Common myeloid progenitor, CD34-positive (primary cell): ENCODE results near the gene CENPS.
"Not testable (repeated sequence)": the region's sequence is repeated elsewhere in the genome, so short reads cannot be mapped to it uniquely, and the experiment has no call there.

Experiments used
- CTCF ChIA-PET: fragments of 350-600 bp; sonication (Branson Sonifier 250); formaldehyde crosslinking; loops from one replicate; lab custom pipeline; 2021; ENCODE audit warnings: antibody characterized with exemption; lab: Charles Lee
- POLR2A ChIA-PET: fragments of 350-600 bp; sonication (Branson Sonifier 250); formaldehyde crosslinking; loops from one replicate; lab custom pipeline; 2021; ENCODE audit warnings: antibody characterized with exemption; lab: Charles Lee
- DNase-seq, 3 donors: peaks; one replicate each; pipeline versions ENCODE4 v3.0.0 to v3.0.0-alpha.2; 2013
- H3K27ac ChIP-seq, 2 experiments: 1 replicate in 1 of 2; 2 replicates in 1 of 2; pipeline ENCODE4 v1.7.0; 2013; ENCODE audit warnings: inconsistent platforms in 2 of 2, low read length in 2 of 2, mild to moderate bottlenecking in 2 of 2, low read depth in 1 of 2, moderate library complexity in 1 of 2; ENCODE audit not compliant: severe bottlenecking in 2 of 2, insufficient read depth in 1 of 2, poor library complexity in 1 of 2
- H3K27me3 ChIP-seq, 5 experiments: replicated peaks in 2 of 5; 1 replicate in 3 of 5; 2 replicates in 2 of 5; pipeline versions ENCODE4 v1.6.1 to v1.7.0; 2013; ENCODE audit warnings: low read length in 4 of 5, mild to moderate bottlenecking in 2 of 5, moderate library complexity in 2 of 5, inconsistent platforms in 1 of 5; ENCODE audit not compliant: insufficient read depth in 5 of 5, control insufficient read depth in 4 of 5
- H3K36me3 ChIP-seq, 4 experiments: 1 replicate in 2 of 4; 2 replicates in 2 of 4; pipeline versions ENCODE4 v1.6.1 to v1.7.0; 2013; ENCODE audit warnings: low read length in 3 of 4, control low read depth in 1 of 4, mild to moderate bottlenecking in 1 of 4; ENCODE audit not compliant: control insufficient read depth in 4 of 4, insufficient read depth in 4 of 4
- H3K4me1 ChIP-seq, 4 experiments: 1 replicate in 3 of 4; 2 replicates in 1 of 4; pipeline versions ENCODE4 v1.6.1 to v1.7.1; 2013; ENCODE audit warnings: low read length in 3 of 4, mild to moderate bottlenecking in 3 of 4, control low read depth in 1 of 4, inconsistent platforms in 1 of 4, moderate library complexity in 1 of 4; ENCODE audit not compliant: control insufficient read depth in 4 of 4, insufficient read depth in 4 of 4; ENCODE audit errors: control extremely low read depth in 1 of 4
- H3K4me3 ChIP-seq, 7 experiments: 1 replicate in 4 of 7; 2 replicates in 3 of 7; pipeline versions ENCODE4 v1.5.1 to v1.7.0; 2013; ENCODE audit warnings: mild to moderate bottlenecking in 7 of 7, low read length in 6 of 7, moderate library complexity in 6 of 7, inconsistent platforms in 2 of 7, low read depth in 2 of 7, control low read depth in 1 of 7; ENCODE audit not compliant: insufficient read depth in 4 of 7, control insufficient read depth in 1 of 7; ENCODE audit errors: extremely low read depth in 1 of 7
- H3K9me3 ChIP-seq, 5 experiments: 1 replicate in 4 of 5; 2 replicates in 1 of 5; pipeline versions ENCODE4 v1.6.1 to v1.7.1; 2013; ENCODE audit warnings: low read length in 4 of 5, mild to moderate bottlenecking in 2 of 5, inconsistent platforms in 1 of 5, low read depth in 1 of 5, moderate library complexity in 1 of 5; ENCODE audit not compliant: control insufficient read depth in 4 of 5, insufficient read depth in 2 of 5; ENCODE audit errors: control extremely low read depth in 1 of 5
- WGBS: methylation state at CpG from one replicate; pipeline ENCODE4 v1.1.5; 2013; ENCODE audit not compliant: insufficient coverage; 5-methylcytosine and 5-hydroxymethylcytosine counted together

Gene CENPS

DNA sequence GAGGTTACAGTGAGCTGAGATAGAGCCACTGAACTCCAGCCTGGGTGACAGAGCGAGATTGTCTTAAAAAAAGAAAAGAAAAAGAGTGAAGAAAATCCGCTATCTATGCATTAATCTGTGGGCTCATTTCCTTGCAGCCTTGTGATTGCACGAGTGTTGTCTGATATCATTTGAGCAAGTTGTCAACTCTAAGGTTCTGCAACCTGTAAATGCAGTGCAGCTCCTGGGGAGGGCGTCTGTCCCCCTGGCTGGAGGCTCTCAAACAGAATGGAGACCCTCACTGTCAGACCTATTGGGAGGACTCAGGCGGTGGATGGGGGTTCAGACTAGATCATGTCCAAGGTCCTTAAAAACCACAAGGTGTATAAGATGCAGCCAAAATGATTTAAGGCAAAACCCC, 25.8 kb downstream of the CENPS start:
- Histone ChIP-seq H3K27me3 (peaks cover 0 to 3% (median 0%) of the 10 kb centered on the region in 5 experiments), H3K27ac (no peak overlapping the region), H3K9me3 (no peaks in the 10 kb centered on the region), H3K4me1 (peaks cover 0 to 5% (median 4%) of the 10 kb centered on the region in 4 experiments), H3K4me3 (no peak overlapping the region), H3K36me3 (peaks cover 3 to 12% (median 5%) of the 10 kb centered on the region in 4 experiments)
- POLR2A ChIA-PET = no interaction called here
- 76% methylated on average over 4 of the region's 5 CpGs for WGBS
- CTCF ChIA-PET = interaction anchor here (1.5 kb wide), 1 partner anchor 38 kb away, joined by 6 read pairs; no protein-coding TSS in a partner anchor
- DNase-seq = peak in 1 of 3 donors; percentile 25

DNA sequence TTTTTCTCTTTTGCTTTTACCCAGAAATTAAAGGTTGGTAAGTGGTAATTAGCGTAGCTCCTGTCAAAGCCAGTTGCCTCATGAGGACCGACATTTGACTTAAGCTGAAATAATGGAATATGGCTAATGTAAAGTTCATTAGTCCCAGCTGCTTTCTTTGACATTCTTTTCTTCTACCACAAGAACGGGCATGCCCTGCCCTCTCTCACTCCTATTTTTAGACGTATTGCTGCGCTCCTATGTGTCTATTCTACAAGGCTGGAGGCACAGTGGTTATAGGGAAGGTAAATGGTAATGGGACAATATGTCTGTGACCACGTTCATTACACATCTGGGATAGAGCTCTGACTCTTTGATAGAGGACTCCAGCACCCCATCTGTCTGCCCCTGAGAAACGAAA, 26.4 kb downstream of the CENPS start:
- POLR2A ChIA-PET = no interaction called here
- CTCF ChIA-PET = interaction anchor here (1.5 kb wide), 1 partner anchor 38 kb away, joined by 6 read pairs; no protein-coding TSS in a partner anchor

DNA sequence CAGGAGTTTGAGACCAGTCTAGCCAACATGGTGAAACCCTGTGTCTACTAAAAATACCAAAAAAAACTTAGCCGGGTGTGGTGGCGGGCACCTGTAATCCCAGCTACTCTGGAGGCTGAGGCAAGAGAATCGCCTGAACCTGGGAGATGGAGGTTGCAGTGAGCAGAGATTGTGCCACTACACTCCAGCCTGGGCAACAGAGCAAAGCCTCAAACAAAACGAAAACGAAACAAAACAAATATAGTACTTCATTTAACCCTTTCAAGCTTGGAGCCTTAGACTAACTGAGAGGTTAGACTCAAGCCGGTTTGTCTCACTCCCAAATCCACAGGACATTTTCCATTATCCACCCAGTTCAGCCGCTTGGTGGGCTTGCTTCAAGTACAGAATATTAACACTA, 27.2 kb downstream of the CENPS start:
- peaks cover 3 to 23% (median 16%) of the 10 kb centered on the region in 4 experiments for H3K36me3 ChIP-seq
- H3K27ac ChIP-seq, POLR2A ChIA-PET, H3K4me1 ChIP-seq, H3K27me3 ChIP-seq, DNase-seq, CTCF ChIA-PET, H3K9me3 ChIP-seq, H3K4me3 ChIP-seq: not testable (repeated sequence)
- WGBS = 76% methylated on average over 3 of the region's 7 CpGs

More for the DNA sequence above, 26.4 kb downstream of the CENPS start:
- no peak for DNase-seq
- no peak overlapping the region for H3K27ac ChIP-seq
- H3K9me3 ChIP-seq = no peaks in the 10 kb centered on the region
- peaks cover 3 to 18% (median 11%) of the 10 kb centered on the region in 4 experiments for H3K36me3 ChIP-seq
- no peak overlapping the region for H3K4me3 ChIP-seq
- no peaks in the 10 kb centered on the region for H3K27me3 ChIP-seq
- no CpG with 5 or more reads among the region's 7 CpGs for WGBS
- H3K4me1 ChIP-seq = peaks cover 0 to 3% (median 0%) of the 10 kb centered on the region in 4 experiments

DNA sequence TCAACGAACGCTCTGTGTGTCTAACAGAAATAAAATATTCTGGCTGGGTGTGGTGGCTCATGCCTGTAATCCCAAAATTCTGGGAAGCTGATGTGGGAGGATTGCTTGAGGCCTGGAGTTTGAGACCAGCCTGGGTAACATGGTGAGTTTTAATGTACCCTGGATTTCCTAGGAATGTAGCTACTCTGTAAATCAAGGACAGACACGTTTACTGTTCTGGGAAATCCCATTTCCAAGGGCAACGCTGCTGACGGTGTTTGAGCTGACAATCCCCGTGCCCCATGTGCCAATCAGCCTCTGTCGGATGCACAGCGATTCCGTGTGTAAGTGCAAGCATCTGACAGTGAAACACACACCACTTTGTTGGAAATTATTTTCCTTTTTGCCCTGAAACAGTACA, 27.6 kb downstream of the CENPS start:
- POLR2A ChIA-PET = no interaction called here
- peaks cover 4 to 27% (median 20%) of the 10 kb centered on the region in 4 experiments for H3K36me3 ChIP-seq
- CTCF ChIA-PET = no interaction called here
- whole genome bisulfite sequencing = 97% methylated on average over 9 of the region's 9 CpGs
- H3K27ac ChIP-seq = no peak overlapping the region
- no peaks in the 10 kb centered on the region for H3K9me3 ChIP-seq
- no peak for DNase-seq
- peaks cover 0 to 3% (median 0%) of the 10 kb centered on the region in 4 experiments for H3K4me1 ChIP-seq
- H3K27me3 ChIP-seq = no peaks in the 10 kb centered on the region
- no peak overlapping the region for H3K4me3 ChIP-seq

DNA sequence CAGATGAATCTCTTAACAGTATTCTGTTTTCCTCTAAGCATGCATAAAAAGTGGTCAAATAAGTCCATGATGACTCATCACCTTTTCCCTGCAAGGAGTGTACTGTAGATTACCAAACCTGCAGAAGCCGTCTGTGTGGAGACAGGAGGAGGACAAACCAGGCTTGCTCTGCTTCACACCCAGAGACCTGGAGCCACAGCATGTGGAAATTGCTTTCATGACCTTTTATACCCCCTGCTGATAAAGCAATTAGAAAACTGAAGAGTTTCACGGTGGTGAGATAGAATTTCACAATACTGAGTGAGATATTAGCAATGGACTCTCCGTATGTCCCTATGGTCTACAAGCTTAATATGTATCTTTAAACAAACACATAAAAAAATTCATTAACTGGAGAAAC, 29.0 kb downstream of the CENPS start:
- POLR2A ChIA-PET = no interaction called here
- WGBS = 83% methylated on average over 1 of the region's 3 CpGs
- Histone ChIP-seq H3K4me3 (no peak overlapping the region), H3K36me3 (peaks cover 8 to 34% (median 25%) of the 10 kb centered on the region in 4 experiments), H3K4me1 (peaks cover 0 to 3% (median 0%) of the 10 kb centered on the region in 4 experiments), H3K9me3 (no peaks in the 10 kb centered on the region), H3K27ac (peak overlapping the region in 1 of 2 experiments; percentile 56), H3K27me3 (no peaks in the 10 kb centered on the region)
- peak in 2 of 3 donors; percentile 35 to 62 for DNase-seq
- CTCF ChIA-PET = interaction anchor here (1.3 kb wide), 1 partner anchor 35 kb away, joined by 6 read pairs; no protein-coding TSS in a partner anchor

DNA sequence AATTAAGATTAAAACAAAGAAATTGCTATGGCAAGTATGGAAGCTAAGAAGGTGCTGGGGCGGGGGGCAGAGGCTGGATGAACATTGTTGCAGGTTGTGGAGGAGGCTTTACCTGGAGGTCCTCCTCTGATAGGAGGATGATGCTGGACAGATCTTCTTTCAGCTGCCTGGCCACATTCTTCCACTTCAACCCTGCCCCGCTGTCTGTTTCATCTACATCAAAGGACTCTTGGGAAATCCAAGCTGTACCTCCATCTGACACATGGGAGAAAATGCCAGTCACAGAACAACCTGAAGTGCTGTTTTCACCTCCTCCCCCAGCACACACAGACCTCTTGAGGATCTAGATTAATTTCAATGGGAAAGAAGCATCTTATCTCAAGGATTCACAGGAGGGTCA, 36.8 kb downstream of the CENPS start:
- POLR2A ChIA-PET = no interaction called here
- no peaks in the 10 kb centered on the region for H3K27me3 ChIP-seq
- DNase-seq = no peak
- no peaks in the 10 kb centered on the region for H3K9me3 ChIP-seq
- H3K4me3 ChIP-seq = no peak overlapping the region
- peaks cover 10 to 51% (median 37%) of the 10 kb centered on the region in 4 experiments for H3K36me3 ChIP-seq
- H3K27ac ChIP-seq = no peak overlapping the region
- WGBS = 100% methylated on average over 1 of the region's 2 CpGs
- CTCF ChIA-PET = no interaction called here
- H3K4me1 ChIP-seq = peaks cover 0 to 15% (median 8%) of the 10 kb centered on the region in 4 experiments

DNA sequence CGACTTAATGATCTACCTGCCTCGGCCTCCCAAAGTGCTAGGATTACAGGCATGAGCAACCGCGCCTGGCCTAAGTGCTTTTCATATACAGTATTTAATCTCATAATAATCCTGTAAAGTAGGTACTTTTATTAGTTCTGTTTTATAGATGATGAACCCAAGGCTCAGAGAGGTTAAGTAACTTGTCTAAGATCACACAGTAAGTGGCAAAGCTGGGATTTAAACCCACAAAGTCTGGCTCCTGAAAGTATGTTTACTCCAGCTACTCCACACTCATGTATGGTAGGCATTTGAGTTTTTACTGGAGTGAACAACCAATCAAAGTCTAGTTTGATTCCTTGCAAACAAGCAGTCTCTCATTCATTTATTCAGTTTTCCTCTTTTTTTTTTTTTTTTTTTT, 39.8 kb downstream of the CENPS start:
- no peak overlapping the region for H3K4me3 ChIP-seq
- H3K27ac ChIP-seq = no peak overlapping the region
- CTCF ChIA-PET = no interaction called here
- WGBS = 100% methylated on average over 1 of the region's 4 CpGs
- no peaks in the 10 kb centered on the region for H3K9me3 ChIP-seq
- no peaks in the 10 kb centered on the region for H3K27me3 ChIP-seq
- POLR2A ChIA-PET = no interaction called here
- DNase-seq = no peak
- H3K36me3 ChIP-seq = peaks cover 6 to 29% (median 19%) of the 10 kb centered on the region in 4 experiments
- peaks cover 4 to 27% (median 18%) of the 10 kb centered on the region in 4 experiments for H3K4me1 ChIP-seq
